Osteocyte (in vitro differentiated cells): ENCODE data around the gene TRIM5. TPM values are rescaled to one million over a fixed set of nuclear protein-coding genes. Genes with fewer than 3 reads are reported as not detected.
"Not testable (repeated sequence)": the region's sequence is repeated elsewhere in the genome, so short reads cannot be mapped to it uniquely, and the experiment has no call there.

Experiments
- DNase-seq: peaks from one replicate; pipeline ENCODE4 v3.0.0; 2021; ENCODE audit warnings: mixed read lengths; ENCODE audit not compliant: unreplicated experiment; ENCODE audit errors: extremely low spot score
- H3K27ac Mint-ChIP-seq: one replicate; pipeline ENCODE4 v1.8.0; 2021; ENCODE audit warnings: mild to moderate bottlenecking, mixed read lengths; ENCODE audit not compliant: unreplicated experiment
- H3K27me3 Mint-ChIP-seq: one replicate; pipeline ENCODE4 v1.8.0; 2021; ENCODE audit warnings: mixed read lengths; ENCODE audit not compliant: unreplicated experiment
- H3K36me3 Mint-ChIP-seq: one replicate; pipeline ENCODE4 v1.8.0; 2021; ENCODE audit warnings: mixed read lengths; ENCODE audit not compliant: unreplicated experiment
- H3K4me1 Mint-ChIP-seq: one replicate; pipeline ENCODE4 v1.8.0; 2021; ENCODE audit warnings: mixed read lengths; ENCODE audit not compliant: unreplicated experiment
- H3K4me3 Mint-ChIP-seq: one replicate; pipeline ENCODE4 v1.8.0; 2021; ENCODE audit warnings: mild to moderate bottlenecking, moderate library complexity, mixed read lengths; ENCODE audit not compliant: unreplicated experiment
- H3K9me3 Mint-ChIP-seq: one replicate; pipeline ENCODE4 v1.8.0; 2021; ENCODE audit warnings: mixed read lengths; ENCODE audit not compliant: unreplicated experiment
- long read RNA-seq: library from polyadenylated mRNA; unstranded; transcript quantifications from one replicate; pipeline ENCODE4 v2.0.0, GENCODE V29; 2021
- total RNA-seq: library from RNA; stranded (reverse); gene quantifications from 2 replicates; pipeline ENCODE4 v1.2.1, GENCODE V29; 2021
- TF ChIP-seq, protein P1 (sequence below): fragments of 200-600 bp; sonication (generic); IDR thresholded peaks from 2 replicates; pipeline ENCODE4 v1.5.0; 2021; ENCODE audit warnings: antibody characterized with exemption, mild to moderate bottlenecking, moderate library complexity

Gene TRIM5
- 41.7 and 47.3 TPM in 2 replicates for total RNA-seq
- long read RNA-seq, transcript TRIM5-202 (8 exons, 2,991 nt), result major isoform, 51 of 130 reads
- long read RNA-seq, partial matches to known transcripts, result 9 of 130 reads
- long read RNA-seq, other reads (novel, unspliced or antisense), result 67 of 130 reads

- H3K27me3 Mint-ChIP-seq, result no peaks in the 10 kb centered on the region
- peak; percentile 91 for DNase-seq
- H3K27ac Mint-ChIP-seq, result peak within 1 kb of the TSS; percentile 98
- peak within 1 kb of the TSS; percentile 85 for H3K4me3 Mint-ChIP-seq
- peaks cover 44% of the 10 kb centered on the region for H3K4me1 Mint-ChIP-seq
- peaks cover 5% of the 10 kb centered on the region for H3K36me3 Mint-ChIP-seq
- TF ChIP-seq, protein P1, sequence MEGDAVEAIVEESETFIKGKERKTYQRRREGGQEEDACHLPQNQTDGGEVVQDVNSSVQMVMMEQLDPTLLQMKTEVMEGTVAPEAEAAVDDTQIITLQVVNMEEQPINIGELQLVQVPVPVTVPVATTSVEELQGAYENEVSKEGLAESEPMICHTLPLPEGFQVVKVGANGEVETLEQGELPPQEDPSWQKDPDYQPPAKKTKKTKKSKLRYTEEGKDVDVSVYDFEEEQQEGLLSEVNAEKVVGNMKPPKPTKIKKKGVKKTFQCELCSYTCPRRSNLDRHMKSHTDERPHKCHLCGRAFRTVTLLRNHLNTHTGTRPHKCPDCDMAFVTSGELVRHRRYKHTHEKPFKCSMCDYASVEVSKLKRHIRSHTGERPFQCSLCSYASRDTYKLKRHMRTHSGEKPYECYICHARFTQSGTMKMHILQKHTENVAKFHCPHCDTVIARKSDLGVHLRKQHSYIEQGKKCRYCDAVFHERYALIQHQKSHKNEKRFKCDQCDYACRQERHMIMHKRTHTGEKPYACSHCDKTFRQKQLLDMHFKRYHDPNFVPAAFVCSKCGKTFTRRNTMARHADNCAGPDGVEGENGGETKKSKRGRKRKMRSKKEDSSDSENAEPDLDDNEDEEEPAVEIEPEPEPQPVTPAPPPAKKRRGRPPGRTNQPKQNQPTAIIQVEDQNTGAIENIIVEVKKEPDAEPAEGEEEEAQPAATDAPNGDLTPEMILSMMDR, result peak; percentile 80
- no peaks in the 10 kb centered on the region for H3K9me3 Mint-ChIP-seq
These were observed at the start of gene TRIM5 for GRCh38 chr11:5684646-5685362. Gene TRIM5, minus strand, starts transcription at chr11:5685074. Its CDS starts 4,897 bp downstream, at chr11:5680177.

GRCh38 chr11:5727691-5728090, 42.8 kb upstream of the TRIM5 start:
- Mint-ChIP-seq H3K27ac (no peak overlapping the region), H3K27me3 (peaks cover 61% of the 10 kb centered on the region), H3K36me3 (no peaks in the 10 kb centered on the region), H3K4me3 (no peak overlapping the region), H3K9me3 (no peaks in the 10 kb centered on the region), H3K4me1 (no peaks in the 10 kb centered on the region)
- DNase-seq, result no peak
- TF ChIP-seq, protein P1, result no peak

GRCh38 chr11:5726351-5726750, 41.5 kb upstream of the TRIM5 start:
- Mint-ChIP-seq H3K36me3 (no peaks in the 10 kb centered on the region), H3K27ac (no peak overlapping the region)

GRCh38 chr11:5722622-5723021, 37.7 kb upstream of the TRIM5 start:
- no peak for DNase-seq
- H3K4me1 Mint-ChIP-seq, result peaks cover 23% of the 10 kb centered on the region
- TF ChIP-seq, protein P1, result no peak
- no peaks in the 10 kb centered on the region for H3K36me3 Mint-ChIP-seq
- H3K27ac Mint-ChIP-seq, result no peak overlapping the region
- no peak overlapping the region for H3K4me3 Mint-ChIP-seq
- peaks cover 6% of the 10 kb centered on the region for H3K9me3 Mint-ChIP-seq
- peaks cover 51% of the 10 kb centered on the region for H3K27me3 Mint-ChIP-seq

More at GRCh38 chr11:5726351-5726750, 41.5 kb upstream of the TRIM5 start:
- H3K4me3 Mint-ChIP-seq, result no peak overlapping the region
- H3K9me3 Mint-ChIP-seq, result no peaks in the 10 kb centered on the region
- DNase-seq, result no peak
- TF ChIP-seq, protein P1, result no peak
- no peaks in the 10 kb centered on the region for H3K4me1 Mint-ChIP-seq
- H3K27me3 Mint-ChIP-seq, result peaks cover 71% of the 10 kb centered on the region

DNA sequence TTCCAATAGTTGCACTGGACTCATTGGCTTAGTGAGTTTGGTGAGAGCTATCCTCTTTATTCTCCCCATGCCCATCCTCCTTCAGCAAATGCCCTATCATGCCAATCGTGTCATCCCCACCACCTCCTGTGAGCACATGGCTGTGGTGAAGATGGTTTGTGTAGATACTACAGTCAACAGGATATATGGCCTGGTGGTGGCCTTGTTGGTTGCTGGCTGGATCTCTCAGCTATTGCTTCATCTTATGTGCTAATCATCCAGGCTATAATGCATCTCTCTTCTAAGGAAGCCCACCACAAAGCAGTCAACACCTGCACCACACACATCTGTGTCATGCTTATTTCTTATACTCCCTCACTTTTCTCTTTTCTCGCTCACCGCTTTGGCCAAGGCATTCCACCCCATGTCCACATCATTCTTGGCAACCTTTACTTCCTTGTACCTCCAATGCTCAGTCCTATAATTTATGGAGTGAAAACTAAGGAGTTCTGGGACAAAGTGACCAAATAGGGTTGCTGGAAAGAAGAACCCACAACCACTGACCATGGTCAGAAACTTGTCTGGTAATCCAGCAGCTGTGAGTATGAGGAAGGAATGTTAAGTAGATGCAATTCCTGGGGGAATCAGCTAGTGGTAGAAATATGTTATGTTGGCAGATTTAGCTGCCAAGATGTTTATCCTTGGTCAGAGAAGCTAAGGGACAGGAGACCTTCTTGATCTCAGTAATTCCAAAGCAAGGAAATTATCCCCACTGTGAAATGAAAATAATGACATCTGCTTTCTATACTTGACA, 35.0 kb upstream of the TRIM5 start:
- no peak for DNase-seq
- TF ChIP-seq, protein P1, result no peak
- H3K36me3 Mint-ChIP-seq, result no peaks in the 10 kb centered on the region
- H3K9me3 Mint-ChIP-seq, result peaks cover 6% of the 10 kb centered on the region
- H3K4me1 Mint-ChIP-seq, result peaks cover 23% of the 10 kb centered on the region
- H3K27ac Mint-ChIP-seq, result no peak overlapping the region
- peaks cover 34% of the 10 kb centered on the region for H3K27me3 Mint-ChIP-seq
- no peak overlapping the region for H3K4me3 Mint-ChIP-seq

- peaks cover 12% of the 10 kb centered on the region for H3K27me3 Mint-ChIP-seq
- not testable (repeated sequence) for H3K9me3 Mint-ChIP-seq, H3K4me3 Mint-ChIP-seq, H3K36me3 Mint-ChIP-seq, H3K27ac Mint-ChIP-seq, DNase-seq
- H3K4me1 Mint-ChIP-seq, result peaks cover 23% of the 10 kb centered on the region
These were observed 31.6 kb upstream of the TRIM5 start for GRCh38 chr11:5716518-5716917.
